ENCODE measurements around the gene REPS2.

Gene REPS2

GRCh38 chrX:17065100-17065499, 118.6 kb downstream of the REPS2 start:
- Mint-ChIP-seq H3K27me3 (no peaks in the 10 kb centered on the region), H3K4me1 (no peaks in the 10 kb centered on the region), H3K27ac (no peak overlapping the region), H3K9me3 (no peaks in the 10 kb centered on the region), H3K4me3 (no peak overlapping the region), H3K36me3 (no peaks in the 10 kb centered on the region)

GRCh38 chrX:17067534-17067933, 121.1 kb downstream of the REPS2 start:
- Mint-ChIP-seq H3K4me1 (no peaks in the 10 kb centered on the region), H3K36me3 (no peaks in the 10 kb centered on the region), H3K4me3 (no peak overlapping the region), H3K27me3 (no peaks in the 10 kb centered on the region), H3K9me3 (no peaks in the 10 kb centered on the region), H3K27ac (no peak overlapping the region)

- H3K36me3 Mint-ChIP-seq = no peaks in the 10 kb centered on the region
- H3K27me3 Mint-ChIP-seq = no peaks in the 10 kb centered on the region
- H3K4me1 Mint-ChIP-seq = no peaks in the 10 kb centered on the region
- no peaks in the 10 kb centered on the region for H3K9me3 Mint-ChIP-seq
- H3K4me3 Mint-ChIP-seq = no peak overlapping the region
- no peak overlapping the region for H3K27ac Mint-ChIP-seq
Measured at GRCh38 chrX:17072301-17072700, 125.8 kb downstream of the REPS2 start.

GRCh38 chrX:17072721-17073230, 126.3 kb downstream of the REPS2 start:
- H3K27ac Mint-ChIP-seq = no peak overlapping the region
- no peaks in the 10 kb centered on the region for H3K4me1 Mint-ChIP-seq
- H3K4me3 Mint-ChIP-seq = no peak overlapping the region
- no peaks in the 10 kb centered on the region for H3K36me3 Mint-ChIP-seq
- H3K9me3 Mint-ChIP-seq = no peaks in the 10 kb centered on the region
- H3K27me3 Mint-ChIP-seq = no peaks in the 10 kb centered on the region

GRCh38 chrX:17075004-17075403, 128.5 kb downstream of the REPS2 start:
- Mint-ChIP-seq H3K9me3 (no peaks in the 10 kb centered on the region), H3K4me3 (no peak overlapping the region), H3K4me1 (no peaks in the 10 kb centered on the region), H3K27ac (no peak overlapping the region), H3K36me3 (no peaks in the 10 kb centered on the region), H3K27me3 (no peaks in the 10 kb centered on the region)

GRCh38 chrX:17077361-17077760, 130.9 kb downstream of the REPS2 start:
- Mint-ChIP-seq H3K27ac (no peak overlapping the region), H3K27me3 (no peaks in the 10 kb centered on the region), H3K4me3 (no peak overlapping the region), H3K36me3 (no peaks in the 10 kb centered on the region), H3K9me3 (no peaks in the 10 kb centered on the region), H3K4me1 (no peaks in the 10 kb centered on the region)

GRCh38 chrX:17078031-17078720, 131.7 kb downstream of the REPS2 start:
- Mint-ChIP-seq H3K27ac (no peak overlapping the region), H3K9me3 (no peaks in the 10 kb centered on the region), H3K4me3 (no peak overlapping the region), H3K36me3 (no peaks in the 10 kb centered on the region), H3K27me3 (no peaks in the 10 kb centered on the region), H3K4me1 (no peaks in the 10 kb centered on the region)

GRCh38 chrX:17081511-17081910, 135.1 kb downstream of the REPS2 start:
- H3K27ac Mint-ChIP-seq = no peak overlapping the region
- H3K27me3 Mint-ChIP-seq = no peaks in the 10 kb centered on the region
- H3K36me3 Mint-ChIP-seq = no peaks in the 10 kb centered on the region
- H3K4me3 Mint-ChIP-seq = no peak overlapping the region
- H3K4me1 Mint-ChIP-seq = no peaks in the 10 kb centered on the region
- H3K9me3 Mint-ChIP-seq = no peaks in the 10 kb centered on the region

GRCh38 chrX:17081968-17082367, 135.5 kb downstream of the REPS2 start:
- Mint-ChIP-seq H3K9me3 (no peaks in the 10 kb centered on the region), H3K4me1 (no peaks in the 10 kb centered on the region), H3K4me3 (no peak overlapping the region), H3K27ac (no peak overlapping the region), H3K27me3 (no peaks in the 10 kb centered on the region), H3K36me3 (no peaks in the 10 kb centered on the region)

- H3K9me3 Mint-ChIP-seq = no peaks in the 10 kb centered on the region
- no peaks in the 10 kb centered on the region for H3K4me1 Mint-ChIP-seq
- no peak overlapping the region for H3K4me3 Mint-ChIP-seq
- no peaks in the 10 kb centered on the region for H3K36me3 Mint-ChIP-seq
- no peaks in the 10 kb centered on the region for H3K27me3 Mint-ChIP-seq
- no peak overlapping the region for H3K27ac Mint-ChIP-seq
Measured at GRCh38 chrX:17082831-17083230, 136.4 kb downstream of the REPS2 start.

GRCh38 chrX:17086317-17086716, 139.9 kb downstream of the REPS2 start:
- Mint-ChIP-seq H3K4me1 (no peaks in the 10 kb centered on the region), H3K27me3 (peaks cover 2% of the 10 kb centered on the region), H3K27ac (no peak overlapping the region), H3K9me3 (peaks cover 4% of the 10 kb centered on the region), H3K4me3 (no peak overlapping the region), H3K36me3 (peaks cover 2% of the 10 kb centered on the region)

GRCh38 chrX:17095161-17095560, 148.7 kb downstream of the REPS2 start:
- no peaks in the 10 kb centered on the region for H3K4me1 Mint-ChIP-seq
- no peaks in the 10 kb centered on the region for H3K27me3 Mint-ChIP-seq
- no peaks in the 10 kb centered on the region for H3K36me3 Mint-ChIP-seq
- no peak overlapping the region for H3K27ac Mint-ChIP-seq
- peaks cover under 1% of the 10 kb centered on the region for H3K9me3 Mint-ChIP-seq
- no peak overlapping the region for H3K4me3 Mint-ChIP-seq

- Mint-ChIP-seq H3K4me1 (no peaks in the 10 kb centered on the region), H3K27ac (no peak overlapping the region), H3K9me3 (no peaks in the 10 kb centered on the region), H3K36me3 (no peaks in the 10 kb centered on the region), H3K4me3 (no peak overlapping the region), H3K27me3 (no peaks in the 10 kb centered on the region)
Measured at GRCh38 chrX:17098516-17099247, 152.2 kb downstream of the REPS2 start.

- no peaks in the 10 kb centered on the region for H3K27me3 Mint-ChIP-seq
- H3K4me3 Mint-ChIP-seq = no peak overlapping the region
- no peaks in the 10 kb centered on the region for H3K36me3 Mint-ChIP-seq
- H3K4me1 Mint-ChIP-seq = no peaks in the 10 kb centered on the region
- no peak overlapping the region for H3K27ac Mint-ChIP-seq
- H3K9me3 Mint-ChIP-seq = no peaks in the 10 kb centered on the region
Measured at GRCh38 chrX:17104433-17104832, 158.0 kb downstream of the REPS2 start.

- H3K9me3 Mint-ChIP-seq = no peaks in the 10 kb centered on the region
- no peaks in the 10 kb centered on the region for H3K36me3 Mint-ChIP-seq
- no peaks in the 10 kb centered on the region for H3K4me1 Mint-ChIP-seq
- no peak overlapping the region for H3K4me3 Mint-ChIP-seq
- no peaks in the 10 kb centered on the region for H3K27me3 Mint-ChIP-seq
- no peak overlapping the region for H3K27ac Mint-ChIP-seq
Measured at GRCh38 chrX:17120816-17121215, 174.4 kb downstream of the REPS2 start.

GRCh38 chrX:17154001-17154400, 207.5 kb downstream of the REPS2 start:
- Mint-ChIP-seq H3K4me3 (no peak overlapping the region), H3K4me1 (no peaks in the 10 kb centered on the region), H3K27me3 (no peaks in the 10 kb centered on the region), H3K36me3 (no peaks in the 10 kb centered on the region), H3K9me3 (no peaks in the 10 kb centered on the region), H3K27ac (no peak overlapping the region)
